Measurements from ENCODE around the gene PAF1.
"Not testable (repeated sequence)": the region's sequence is repeated elsewhere in the genome, so short reads cannot be mapped to it uniquely, and the experiment has no call there.

PAF1 gene

DNA sequence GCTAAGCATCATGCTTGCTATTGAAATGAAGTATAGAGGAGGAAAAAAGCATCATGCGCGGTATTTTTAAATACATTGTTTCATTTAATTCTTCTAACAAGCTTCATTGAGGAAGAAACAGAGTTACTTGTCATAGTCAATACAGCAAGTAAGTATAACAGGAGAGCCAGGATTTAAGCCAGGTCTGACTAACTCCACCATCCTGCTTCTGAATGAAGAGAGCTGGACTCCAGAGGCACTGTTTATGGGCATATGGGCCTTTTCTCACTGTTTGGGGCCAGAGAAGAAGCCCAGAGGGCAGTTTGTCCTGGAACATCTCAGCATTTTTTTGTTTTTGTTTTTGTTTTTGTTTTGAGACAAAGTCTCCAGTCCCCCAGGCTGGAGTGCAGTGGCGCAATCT, 40.8 kb downstream of the PAF1 start:
- no peak for DNase-seq

DNA sequence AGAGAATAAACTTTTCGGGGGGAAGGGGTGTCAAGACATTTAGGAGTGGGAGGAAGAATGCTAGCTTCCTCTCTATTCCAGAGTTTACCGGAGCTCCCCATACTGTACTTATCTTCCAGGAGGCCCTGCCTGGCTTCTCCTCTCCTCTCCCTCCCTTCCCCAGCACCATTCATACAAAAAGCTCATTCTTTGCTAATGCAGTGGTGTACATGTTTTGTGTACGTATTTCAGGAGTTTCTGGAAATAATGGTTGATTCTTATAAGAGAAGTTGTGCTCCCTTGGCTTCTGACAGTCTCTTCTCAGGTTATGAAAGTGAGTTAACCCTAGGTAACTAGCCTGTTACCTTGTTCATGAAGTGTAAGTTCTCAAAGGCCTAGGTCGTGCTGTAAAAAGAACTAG, 41.6 kb downstream of the PAF1 start:
- DNase-seq = no peak

DNA sequence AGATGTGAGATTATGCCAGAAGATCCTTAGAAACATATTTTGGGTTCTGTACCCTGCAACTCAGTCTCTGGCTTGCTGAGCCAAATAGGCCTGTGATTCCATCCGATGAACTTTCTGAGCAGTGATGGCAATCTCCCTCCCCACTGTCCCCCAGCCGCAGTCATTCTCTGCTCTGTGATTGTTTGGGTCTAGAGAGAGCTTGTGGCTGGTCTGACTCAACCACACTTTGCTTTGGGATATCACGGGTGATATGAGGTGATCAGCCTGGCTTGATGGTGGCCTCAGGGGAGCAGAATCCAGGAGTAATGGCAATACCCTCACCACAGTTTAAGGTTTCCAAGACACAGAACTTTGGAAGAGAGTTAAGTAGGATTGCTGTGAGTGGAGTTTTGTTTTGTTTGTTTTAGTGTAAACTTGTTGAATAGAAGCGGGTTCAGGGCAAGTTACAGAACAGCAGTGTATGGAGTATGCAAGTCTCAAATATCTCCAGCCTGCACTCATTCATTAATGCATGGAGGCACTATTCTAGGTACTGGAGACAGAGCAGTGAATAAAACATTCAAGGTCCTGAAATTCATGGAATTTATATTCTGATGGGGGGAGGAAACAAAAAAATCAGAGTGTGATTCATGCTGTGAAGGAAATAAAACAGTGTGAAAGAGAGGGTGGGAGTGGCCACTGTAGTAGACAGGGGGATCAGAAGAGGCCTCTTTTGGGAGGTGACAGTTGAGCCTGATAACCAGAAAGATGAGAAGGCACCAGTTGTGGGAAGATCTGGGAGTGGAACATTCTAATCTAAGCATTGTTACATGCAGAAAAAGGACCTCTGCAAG, 43.4 kb downstream of the PAF1 start:
- no peak for DNase-seq

DNA sequence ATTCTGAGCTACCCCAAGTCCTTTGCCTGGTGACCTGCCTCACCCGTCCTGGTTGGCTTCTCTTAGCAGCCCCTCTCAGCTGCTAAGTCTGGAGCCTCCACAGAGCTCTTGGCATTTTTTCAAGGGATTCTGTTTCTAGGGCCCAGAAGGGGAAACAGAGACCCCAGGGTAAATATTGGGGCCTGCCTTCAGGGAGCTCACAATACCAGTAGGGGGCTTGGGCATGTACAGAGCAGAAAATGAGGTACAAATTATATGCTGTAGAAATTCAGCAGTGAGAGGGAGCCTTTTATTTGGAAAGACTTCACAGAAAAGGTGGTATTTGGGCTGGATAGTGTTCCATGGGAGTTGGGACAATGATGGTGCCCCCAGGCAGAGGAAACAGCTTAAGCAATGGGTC, 45.0 kb downstream of the PAF1 start:
- no peak for DNase-seq

DNA sequence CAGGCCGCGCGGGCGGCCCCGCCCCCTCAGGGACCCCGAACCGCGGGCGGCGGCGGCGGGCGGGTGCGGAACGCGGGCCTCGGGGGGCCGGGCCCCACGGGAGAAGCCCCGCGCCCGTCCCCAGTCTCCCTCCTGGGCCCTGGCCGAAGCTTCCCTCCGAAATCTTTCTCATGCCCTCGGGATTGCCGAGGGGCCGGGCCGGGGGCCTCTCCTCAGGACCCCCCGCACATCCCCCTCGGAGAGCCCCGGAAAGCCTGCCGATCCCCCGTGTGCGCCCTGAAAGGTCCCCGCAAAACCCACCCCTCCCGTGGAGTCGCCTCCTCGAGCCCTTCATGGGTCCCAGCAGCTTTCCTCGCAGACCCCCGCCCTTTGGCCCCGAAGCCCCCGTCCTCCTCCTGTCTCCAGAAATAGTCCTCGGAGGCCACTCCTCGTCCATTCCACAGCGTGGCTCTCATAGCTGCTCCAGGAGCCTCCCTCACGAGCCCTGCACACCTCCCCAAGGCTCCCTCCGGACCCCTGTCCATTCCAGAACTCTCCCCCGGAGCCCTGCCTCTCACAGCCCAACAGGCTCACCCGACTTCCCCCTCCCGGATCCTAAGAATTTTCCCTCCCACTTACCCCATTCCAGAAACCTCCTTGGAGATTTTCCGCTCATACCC, 48.1 kb downstream of the PAF1 start:
- no peak for DNase-seq

DNA sequence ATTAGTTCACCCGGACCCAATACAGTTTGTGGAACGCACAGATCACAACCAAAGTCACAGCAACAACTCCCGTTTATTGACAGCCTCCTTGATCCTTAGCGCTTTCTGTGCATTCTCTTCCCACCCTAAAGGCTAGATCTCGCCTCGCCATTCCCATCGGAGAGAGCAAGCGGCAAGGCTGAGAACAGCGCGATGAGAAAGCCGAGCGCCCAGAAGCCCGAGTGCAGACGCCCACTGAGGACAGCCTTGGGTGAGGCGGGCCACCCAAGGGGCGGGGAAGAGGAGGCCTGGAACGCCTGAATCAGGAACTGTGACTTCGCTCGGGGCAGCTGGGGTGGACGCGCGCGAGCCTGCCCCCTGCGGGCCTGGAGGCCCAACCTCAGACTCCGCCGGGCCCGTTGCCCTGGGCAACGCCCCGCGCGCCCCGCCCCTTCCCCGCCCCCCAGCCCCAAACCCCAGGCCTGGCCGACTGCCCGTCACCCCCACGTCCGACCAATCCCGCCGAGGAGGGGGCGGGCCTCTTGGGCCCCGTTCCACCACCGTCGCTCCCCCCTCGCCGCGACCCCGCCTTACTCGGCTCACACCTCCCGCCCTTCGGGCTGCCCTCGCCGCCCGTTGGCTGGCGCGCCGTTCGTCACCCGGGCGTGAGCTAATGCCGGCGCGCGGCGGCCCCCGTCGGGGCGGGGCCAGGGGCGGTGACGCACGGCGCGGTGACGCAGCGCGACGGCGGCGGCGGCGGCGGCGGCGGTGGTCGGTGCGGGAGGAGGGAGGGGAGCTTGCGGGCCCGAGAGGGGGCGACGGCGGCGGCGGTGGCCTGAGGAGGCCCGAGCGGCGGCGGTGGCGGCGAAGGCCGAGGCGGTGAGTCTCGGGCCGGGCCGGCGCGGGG, 48.9 kb downstream of the PAF1 start, which contains the start of gene SAMD4B:
SAMD4B (plus strand) TSS at position 703 of the 886 bp plus-strand sequence. CDS start 14,473 bp downstream, outside the sequence.
- DNase-seq = peak; percentile 100

DNA sequence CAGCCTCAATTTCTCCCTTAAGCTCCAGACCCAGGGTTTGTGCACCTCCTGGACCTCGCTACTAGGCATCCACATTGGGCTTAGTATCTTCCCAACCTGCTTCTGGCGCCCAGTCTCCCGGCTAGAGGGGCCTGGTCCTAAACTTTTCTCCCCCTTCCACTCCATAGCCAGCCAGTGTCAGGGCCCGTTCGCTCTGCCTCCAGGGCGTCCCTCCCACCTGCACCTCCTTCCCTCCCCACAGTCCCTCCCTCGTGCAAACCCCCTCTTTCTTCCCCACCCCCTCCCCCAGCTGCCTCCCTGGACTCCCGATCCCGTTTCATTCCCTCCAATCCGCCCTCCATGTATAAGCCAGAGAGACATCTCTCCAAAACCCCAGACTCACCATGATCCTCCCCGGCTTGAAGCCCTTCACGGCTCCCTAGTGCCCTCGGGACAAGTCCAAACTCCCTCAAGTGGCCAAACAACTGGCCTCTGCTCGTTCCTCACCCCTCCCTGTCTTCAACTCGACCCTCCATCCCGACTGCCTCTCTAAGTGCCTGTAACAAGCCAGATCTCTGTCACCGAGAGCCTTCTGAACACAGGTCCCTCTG, 49.7 kb downstream of the PAF1 start:
- no peak for DNase-seq

DNA sequence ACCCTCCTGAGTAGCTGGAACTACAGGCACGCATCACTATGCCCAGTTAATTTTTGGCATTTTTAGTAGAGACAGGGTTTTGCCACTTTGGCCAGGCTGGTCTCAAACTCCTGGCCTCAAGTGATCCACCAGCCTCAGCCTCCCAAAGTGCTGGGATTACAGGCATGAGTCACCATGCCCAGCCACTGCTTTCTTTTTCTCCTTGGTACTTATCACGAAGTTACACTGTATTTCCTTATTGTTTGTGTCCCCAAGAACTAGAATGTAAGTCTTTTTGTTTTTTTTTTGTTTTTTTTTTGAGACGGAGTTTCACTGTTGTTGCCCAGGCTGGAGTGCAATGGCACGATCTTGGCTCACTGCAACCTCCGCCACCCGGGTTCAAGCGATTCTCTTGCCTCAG, 50.8 kb downstream of the PAF1 start:
- not testable (repeated sequence) for DNase-seq

DNA sequence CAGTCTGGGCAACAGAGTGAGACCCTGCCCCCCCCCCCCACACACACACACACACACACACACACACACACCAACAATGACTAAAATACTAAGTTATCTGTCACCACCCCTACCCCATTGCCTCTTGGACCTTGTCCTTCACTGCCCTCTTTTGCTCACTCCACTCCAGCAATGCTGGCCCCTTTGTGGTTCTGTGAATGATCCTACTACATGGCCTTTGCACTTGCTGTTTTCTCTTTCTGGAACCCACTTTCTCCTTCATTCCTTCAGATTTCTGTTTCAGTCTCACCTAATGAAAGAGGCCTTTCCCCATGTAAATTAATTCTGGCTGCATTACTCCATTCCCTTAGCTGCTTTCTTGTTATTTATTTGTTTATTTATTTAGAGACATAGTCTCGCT, 51.2 kb downstream of the PAF1 start:
- DNase-seq = no peak

DNA sequence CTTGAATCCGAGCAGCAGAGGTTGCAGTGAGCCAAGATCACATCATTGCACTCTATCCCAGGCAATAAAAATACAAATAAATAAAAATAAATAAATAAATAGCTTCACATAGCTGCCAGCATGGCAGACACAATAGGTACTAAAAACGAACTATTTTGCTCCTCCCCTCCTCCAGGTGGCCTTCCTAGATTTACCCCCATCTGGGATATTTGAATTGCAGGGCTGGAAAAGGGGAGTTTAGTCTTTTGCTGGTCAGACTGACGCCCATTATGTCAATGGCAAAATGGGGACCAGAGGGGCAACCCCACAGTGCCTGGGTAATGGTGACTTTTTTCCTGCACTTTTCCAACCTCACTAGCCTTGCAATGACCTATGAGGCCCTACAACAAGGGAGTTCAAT, 54.4 kb downstream of the PAF1 start:
- no peak for DNase-seq

Data from islet precursor cell (in vitro differentiated cells).